Left ventricle myocardium superior (tissue), 1 donor: ENCODE data around the gene CCDC144A. TPM values are rescaled to one million over a fixed set of nuclear protein-coding genes. Genes with fewer than 3 reads are reported as not detected.
"Not testable (repeated sequence)": the region's sequence is repeated elsewhere in the genome, so short reads cannot be mapped to it uniquely, and the experiment has no call there.

Experiments
- ATAC-seq: fragments of 200-7000 bp; cut with Tn5 transposase; one replicate; pipeline ENCODE4 v1.9.1; 2020; ENCODE audit warnings: mild to moderate bottlenecking, moderate library complexity
- DNase-seq: peaks from one replicate; pipeline ENCODE4 v3.0.0-alpha.2; 2020
- intact Hi-C: fragments of 100-400 bp; cut with micrococcal nuclease; formaldehyde crosslinking; loops from one replicate; pipeline ENCODE4 v1.11.0; 2022
- total RNA-seq: library from RNA; stranded (reverse); fragmentation: NEBNext Ultra II Directional; extraction: Animal tissue kit (Norgen Biotek cat#: 25700); gene quantifications from one replicate; pipeline ENCODE4 v1.2.1, GENCODE V29; 2021
- donor health status: DM: no; HTN: yes; CAD: no; lungs with severe emphysema.

Gene CCDC144A
- total RNA-seq, 1 donor from 2014 or later: 1.9 TPM

- ATAC-seq, intact Hi-C loops, DNase-seq: not testable (repeated sequence)
Observed at GRCh38 chr17:16807620-16808019, 117.6 kb downstream of the CCDC144A start.

GRCh38 chr17:16810236-16810635 lies 120.2 kb downstream of the CCDC144A start:
- DNase-seq, ATAC-seq, intact Hi-C loops: not testable (repeated sequence)

GRCh38 chr17:16812126-16812525 lies 122.1 kb downstream of the CCDC144A start:
- DNase-seq, ATAC-seq, intact Hi-C loops: not testable (repeated sequence)

GRCh38 chr17:16814439-16814838 lies 124.4 kb downstream of the CCDC144A start:
- DNase-seq (no peak), ATAC-seq (peak; percentile 52)
- intact Hi-C loops: no loop called here

- DNase-seq (no peak), ATAC-seq (no peak)
- intact Hi-C loops: no loop called here
Observed at GRCh38 chr17:16817201-16817600, 127.2 kb downstream of the CCDC144A start.

GRCh38 chr17:16817940-16818339 lies 127.9 kb downstream of the CCDC144A start:
- intact Hi-C loops, ATAC-seq, DNase-seq: not testable (repeated sequence)

GRCh38 chr17:16818340-16818739 lies 128.3 kb downstream of the CCDC144A start:
- ATAC-seq (no peak), DNase-seq (no peak)
- intact Hi-C loops: no loop called here

- intact Hi-C loops: no loop called here
- ATAC-seq: no peak
- DNase-seq: no peak
Observed at GRCh38 chr17:16818821-16819683, 129.0 kb downstream of the CCDC144A start.

- ATAC-seq: peak; percentile 91
- DNase-seq: peak; percentile 45
- intact Hi-C loops: no loop called here
Observed at GRCh38 chr17:16820161-16820877, 130.3 kb downstream of the CCDC144A start.

- DNase-seq (no peak), ATAC-seq (no peak)
- intact Hi-C loops: no loop called here
Observed at GRCh38 chr17:16820979-16821543, 131.0 kb downstream of the CCDC144A start.

- intact Hi-C loops: not testable (repeated sequence)
Observed at GRCh38 chr17:16822133-16822532, 132.1 kb downstream of the CCDC144A start.

GRCh38 chr17:16823768-16824406 lies 133.8 kb downstream of the CCDC144A start:
- intact Hi-C loops, DNase-seq, ATAC-seq: not testable (repeated sequence)

More at GRCh38 chr17:16822133-16822532, 132.1 kb downstream of the CCDC144A start:
- ATAC-seq, DNase-seq: not testable (repeated sequence)

Other genes starting within 250 kb of the CCDC144A start
- gene LRRC75A, start 198.0 kb upstream of the CCDC144A start, total RNA-seq: 0.47 TPM
- 6.3 TPM for gene ZNF287, start 121.0 kb upstream of the CCDC144A start, total RNA-seq
- 1.4 TPM for gene ZNF624, start 36.4 kb upstream of the CCDC144A start, total RNA-seq